H9 (cell line): ENCODE data around the gene CNNM3. TPM values are rescaled to one million over a fixed set of nuclear protein-coding genes. Genes with fewer than 3 reads are reported as not detected.

ENCODE experiments used
- DNase-seq: peaks from one replicate; pipeline ENCODE4 v3.0.0-alpha.2; 2017
- H2AFZ ChIP-seq: one replicate; pipeline ENCODE4 v1.6.1; 2013; ENCODE audit warnings: mild to moderate bottlenecking, low read length, control low read depth, moderate library complexity
- H2AK5ac ChIP-seq: 2 replicates; pipeline ENCODE4 v1.6.1; 2013; ENCODE audit warnings: low read length, control low read depth, mixed read lengths; ENCODE audit not compliant: insufficient read length
- H2BK120ac ChIP-seq: one replicate; pipeline ENCODE4 v1.6.1; 2013; ENCODE audit warnings: low read depth, mild to moderate bottlenecking, low read length, control low read depth, inconsistent platforms; ENCODE audit not compliant: poor library complexity, severe bottlenecking
- H2BK12ac ChIP-seq: 2 replicates; pipeline ENCODE4 v1.6.1; 2013; ENCODE audit warnings: low read length, control low read depth, mixed read lengths, low read depth; ENCODE audit not compliant: insufficient read length
- H2BK15ac ChIP-seq: 2 replicates; pipeline ENCODE4 v1.6.1; 2013; ENCODE audit warnings: low read depth, low read length, control low read depth
- H2BK20ac ChIP-seq: one replicate; pipeline ENCODE4 v1.6.1; 2013; ENCODE audit warnings: low read depth, mild to moderate bottlenecking, low read length, control low read depth, inconsistent platforms; ENCODE audit not compliant: poor library complexity, severe bottlenecking
- H2BK5ac ChIP-seq: 2 replicates; pipeline ENCODE4 v1.6.1; 2013; ENCODE audit warnings: low read length, control low read depth, mixed read lengths; ENCODE audit not compliant: insufficient read length
- H3K14ac ChIP-seq: 2 replicates; pipeline ENCODE4 v1.6.1; 2013; ENCODE audit warnings: low read length, control low read depth; ENCODE audit not compliant: insufficient read depth
- H3K18ac ChIP-seq: 2 replicates; pipeline ENCODE4 v1.6.1; 2013; ENCODE audit warnings: low read depth, mild to moderate bottlenecking, mixed read lengths, low read length, control low read depth; ENCODE audit not compliant: insufficient read length
- H3K23ac ChIP-seq: 2 replicates; pipeline ENCODE4 v1.6.1; 2013; ENCODE audit warnings: low read length, control low read depth, mixed read lengths, low read depth; ENCODE audit not compliant: insufficient read length
- H3K23me2 ChIP-seq: 2 replicates; pipeline ENCODE4 v1.6.1; 2013; ENCODE audit warnings: low read depth, mild to moderate bottlenecking, mixed read lengths, low read length, control low read depth; ENCODE audit not compliant: insufficient read length, poor library complexity, severe bottlenecking
- H3K27ac ChIP-seq: 2 replicates; pipeline ENCODE4 v1.5.1; 2013; ENCODE audit warnings: low read length, control low read depth, mixed read lengths, low read depth; ENCODE audit not compliant: insufficient read length
- H3K27me3 ChIP-seq: 2 replicates; pipeline ENCODE4 v1.6.1; 2013; ENCODE audit warnings: low read length, control low read depth, inconsistent platforms; ENCODE audit not compliant: insufficient read depth
- H3K4ac ChIP-seq: 2 replicates; pipeline ENCODE4 v1.6.1; 2013; ENCODE audit warnings: low read depth, mild to moderate bottlenecking, control low read depth, inconsistent platforms, low read length, moderate library complexity
- H3K4me1 ChIP-seq: 2 replicates; pipeline ENCODE4 v1.6.1; 2013; ENCODE audit warnings: low read length, control low read depth, inconsistent platforms; ENCODE audit not compliant: insufficient read depth
- H3K4me2 ChIP-seq: 2 replicates; pipeline ENCODE4 v1.6.1; 2013; ENCODE audit warnings: low read length, control low read depth, mixed read lengths; ENCODE audit not compliant: insufficient read length, insufficient read depth
- H3K56ac ChIP-seq: 2 replicates; pipeline ENCODE4 v1.6.1; 2013; ENCODE audit warnings: low read depth, mild to moderate bottlenecking, mixed read lengths, low read length, control low read depth; ENCODE audit not compliant: insufficient read length
- H3K79me1 ChIP-seq: 2 replicates; pipeline ENCODE4 v1.6.1; 2013; ENCODE audit warnings: low read depth, mild to moderate bottlenecking, moderate library complexity, low read length, control low read depth, inconsistent platforms; ENCODE audit not compliant: insufficient read depth, poor library complexity, severe bottlenecking
- H3K79me2 ChIP-seq: 2 replicates; pipeline ENCODE4 v1.6.1; 2013; ENCODE audit warnings: low read length, control low read depth, inconsistent platforms; ENCODE audit not compliant: insufficient read depth
- H3K9ac ChIP-seq: 2 replicates; pipeline ENCODE4 v1.6.1; 2013; ENCODE audit warnings: low read length, control low read depth, mixed read lengths; ENCODE audit not compliant: insufficient read length; ENCODE audit errors: extremely low read depth
- H3K9me3 ChIP-seq: one replicate; pipeline ENCODE4 v1.6.1; 2013; ENCODE audit warnings: low read depth, low read length, inconsistent platforms; ENCODE audit not compliant: control insufficient read depth
- H3T11ph ChIP-seq: one replicate; pipeline ENCODE4 v1.6.1; 2013; ENCODE audit warnings: mild to moderate bottlenecking, low read length, control low read depth, inconsistent platforms
- H4K20me1 ChIP-seq: one replicate; pipeline ENCODE4 v1.6.1; 2013; ENCODE audit not compliant: control insufficient read depth, insufficient read length, insufficient read depth
- H4K5ac ChIP-seq: 2 replicates; pipeline ENCODE4 v1.6.1; 2013; ENCODE audit warnings: low read depth, mild to moderate bottlenecking, mixed read lengths, low read length, control low read depth; ENCODE audit not compliant: insufficient read length
- H4K8ac ChIP-seq: replicated peaks from 2 replicates; pipeline ENCODE4 v1.6.1; 2013; ENCODE audit warnings: low read length, control low read depth, mixed read lengths, low read depth; ENCODE audit not compliant: insufficient read length
- H4K91ac ChIP-seq: 2 replicates; pipeline ENCODE4 v1.6.1; 2013; ENCODE audit warnings: low read depth, mild to moderate bottlenecking, moderate library complexity, mixed read lengths, low read length, control low read depth; ENCODE audit not compliant: insufficient read length
- H3K27ac Mint-ChIP-seq, 3 experiments: 2 replicates in 2 of 3; 3 replicates in 1 of 3; pipeline ENCODE4 v1.8.0; 2020 to 2021; ENCODE audit warnings: mixed read lengths in 3 of 3, mild to moderate bottlenecking in 1 of 3, moderate library complexity in 1 of 3
- H3K27me3 Mint-ChIP-seq: 2 replicates; pipeline ENCODE4 v1.8.0; 2021; ENCODE audit warnings: low read depth, mild to moderate bottlenecking, moderate library complexity, mixed read lengths
- H3K36me3 Mint-ChIP-seq, 3 experiments: 2 replicates in 2 of 3; 3 replicates in 1 of 3; pipeline ENCODE4 v1.8.0; 2020 to 2021; ENCODE audit warnings: low read depth in 3 of 3, mixed read lengths in 3 of 3; ENCODE audit not compliant: insufficient read depth in 1 of 3
- H3K4me1 Mint-ChIP-seq, 2 experiments: 2 replicates each; pipeline ENCODE4 v1.8.0; 2020; ENCODE audit warnings: mixed read lengths in 2 of 2
- H3K4me3 Mint-ChIP-seq, 2 experiments: 2 replicates in 1 of 2; 3 replicates in 1 of 2; pipeline ENCODE4 v1.8.0; 2020 to 2021; ENCODE audit warnings: mild to moderate bottlenecking in 2 of 2, mixed read lengths in 2 of 2, moderate library complexity in 1 of 2
- H3K9me3 Mint-ChIP-seq, 2 experiments: 2 replicates in 1 of 2; 3 replicates in 1 of 2; pipeline ENCODE4 v1.8.0; 2020; ENCODE audit warnings: mild to moderate bottlenecking in 2 of 2, mixed read lengths in 2 of 2, moderate library complexity in 1 of 2
- whole genome bisulfite sequencing: extraction: QIAGEN DNeasy Blood & Tissue Kit; methylation state at CpG from one replicate; pipeline ENCODE4 v1.1.7; 2013; ENCODE audit warnings: missing lambda C conversion rate, low lambda C conversion rate, mixed read lengths; ENCODE audit not compliant: insufficient read length; ENCODE audit errors: extremely low coverage; 5-methylcytosine and 5-hydroxymethylcytosine counted together
- total RNA-seq: library from RNA; stranded (reverse); gene quantifications from 2 replicates; pipeline ENCODE4 v1.2.1, GENCODE V29; 2021
- TF ChIP-seq, protein P1 (sequence below): fragments of 200-600 bp; sonication (generic); conservative IDR thresholded peaks from 3 replicates; pipeline ENCODE4 v1.8.0; 2021; ENCODE audit warnings: antibody characterized with exemption, mild to moderate bottlenecking

CNNM3 gene
- total RNA-seq, 1 experiment from 2014 or later: 25.0 TPM

GRCh38 chr2:96828874-96829273 is 12.8 kb downstream of the CNNM3 start:
- no peaks in the 10 kb centered on the region for H3K9me3 ChIP-seq
- H3K36me3 Mint-ChIP-seq: peaks cover 39 to 80% (median 70%) of the 10 kb centered on the region in 3 experiments
- no peak overlapping the region for H3K18ac ChIP-seq
- H4K20me1 ChIP-seq: no peaks in the 10 kb centered on the region
- H3K9ac ChIP-seq: no peak overlapping the region
- H4K5ac ChIP-seq: no peak overlapping the region
- DNase-seq: no peak
- no peak overlapping the region for H3K27ac Mint-ChIP-seq
- peaks cover 21 to 22% of the 10 kb centered on the region in 2 experiments for H3K4me1 Mint-ChIP-seq
- H3K56ac ChIP-seq: no peak overlapping the region
- H2BK12ac ChIP-seq: no peak overlapping the region
- no peak overlapping the region for H2BK5ac ChIP-seq
- H3K23me2 ChIP-seq: no peaks in the 10 kb centered on the region
- H3K27me3 Mint-ChIP-seq: no peaks in the 10 kb centered on the region
- no peaks in the 10 kb centered on the region for H3K27me3 ChIP-seq
- no peak overlapping the region for H4K91ac ChIP-seq
- H3K14ac ChIP-seq: no peak overlapping the region
- no peak overlapping the region for H2BK20ac ChIP-seq
- no peak overlapping the region for H3T11ph ChIP-seq
- no peak overlapping the region for H2BK120ac ChIP-seq
- TF ChIP-seq, protein P1, sequence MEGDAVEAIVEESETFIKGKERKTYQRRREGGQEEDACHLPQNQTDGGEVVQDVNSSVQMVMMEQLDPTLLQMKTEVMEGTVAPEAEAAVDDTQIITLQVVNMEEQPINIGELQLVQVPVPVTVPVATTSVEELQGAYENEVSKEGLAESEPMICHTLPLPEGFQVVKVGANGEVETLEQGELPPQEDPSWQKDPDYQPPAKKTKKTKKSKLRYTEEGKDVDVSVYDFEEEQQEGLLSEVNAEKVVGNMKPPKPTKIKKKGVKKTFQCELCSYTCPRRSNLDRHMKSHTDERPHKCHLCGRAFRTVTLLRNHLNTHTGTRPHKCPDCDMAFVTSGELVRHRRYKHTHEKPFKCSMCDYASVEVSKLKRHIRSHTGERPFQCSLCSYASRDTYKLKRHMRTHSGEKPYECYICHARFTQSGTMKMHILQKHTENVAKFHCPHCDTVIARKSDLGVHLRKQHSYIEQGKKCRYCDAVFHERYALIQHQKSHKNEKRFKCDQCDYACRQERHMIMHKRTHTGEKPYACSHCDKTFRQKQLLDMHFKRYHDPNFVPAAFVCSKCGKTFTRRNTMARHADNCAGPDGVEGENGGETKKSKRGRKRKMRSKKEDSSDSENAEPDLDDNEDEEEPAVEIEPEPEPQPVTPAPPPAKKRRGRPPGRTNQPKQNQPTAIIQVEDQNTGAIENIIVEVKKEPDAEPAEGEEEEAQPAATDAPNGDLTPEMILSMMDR: no peak
- no peaks in the 10 kb centered on the region for H3K79me2 ChIP-seq
- no peak overlapping the region for H3K27ac ChIP-seq
- no peak overlapping the region for H4K8ac ChIP-seq
- peaks cover 4% of the 10 kb centered on the region for H3K79me1 ChIP-seq
- no peak overlapping the region for H2AFZ ChIP-seq
- H3K4me1 ChIP-seq: no peaks in the 10 kb centered on the region
- H3K23ac ChIP-seq: no peak overlapping the region
- H3K4ac ChIP-seq: no peak overlapping the region
- H2AK5ac ChIP-seq: no peak overlapping the region
- H3K4me2 ChIP-seq: no peak overlapping the region
- H3K4me3 Mint-ChIP-seq: no peak overlapping the region
- WGBS: no CpG with 5 or more reads among the region's 13 CpGs
- H2BK15ac ChIP-seq: no peak overlapping the region
- no peaks in the 10 kb centered on the region for H3K9me3 Mint-ChIP-seq
